ENCODE results near the gene RUNDC3A. TPM values are rescaled to one million over a fixed set of nuclear protein-coding genes. Genes with fewer than 3 reads are reported as not detected.
A peak's percentile ranks its signal among the peaks of the same experiment; 100 is the strongest.

RUNDC3A gene
- total RNA-seq, 1 donor from 2014 or later, result 0.58 TPM

DNA sequence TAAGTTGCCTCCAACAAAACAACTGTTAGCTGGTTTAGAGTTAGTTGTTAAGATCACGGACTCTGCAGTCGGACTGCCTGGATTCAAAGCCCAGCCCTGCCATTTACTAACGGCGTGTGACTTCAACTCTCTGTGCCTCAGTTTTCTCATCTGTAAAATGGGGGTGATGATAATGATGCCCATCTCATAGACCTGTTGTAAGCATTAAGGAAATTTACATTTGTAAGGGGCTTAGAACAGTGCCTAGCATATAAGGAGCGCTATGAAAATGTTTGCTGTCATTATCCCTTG lies 41.3 kb upstream of the RUNDC3A start:
- H3K27me3 Mint-ChIP-seq (ENCODE audit: insufficient read depth, low read depth), result peaks cover 16% of the 10 kb centered on the region
- H3K4me1 Mint-ChIP-seq, result peaks cover 9% of the 10 kb centered on the region
- no peaks in the 10 kb centered on the region for H3F3A ChIP-seq (ENCODE audit: low read depth)
- H3K36me3 Mint-ChIP-seq, result no peaks in the 10 kb centered on the region
- no peaks in the 10 kb centered on the region for H3K36me3 ChIP-seq
- H3K27me3 ChIP-seq, result no peaks in the 10 kb centered on the region
- H2AFZ ChIP-seq (replicated peaks), result no peak overlapping the region
- DNase-seq (ENCODE audit: low spot score), result no peak
- H3K79me2 ChIP-seq (ENCODE audit: low read depth), result no peaks in the 10 kb centered on the region
- H3K9ac ChIP-seq, result no peak overlapping the region
- H3K9me3 ChIP-seq (ENCODE audit: low read depth), result no peaks in the 10 kb centered on the region
- H3K9me3 Mint-ChIP-seq, result no peaks in the 10 kb centered on the region
- no peak overlapping the region for H3K4me2 ChIP-seq
- peaks cover 7% of the 10 kb centered on the region for H3K4me1 ChIP-seq
- H3K27ac ChIP-seq, result no peak overlapping the region
- TF ChIP-seq EZH2phosphoT487 (IDR thresholded peaks at IDR 0.05) (no peak), EZH2 (IDR thresholded peaks at IDR 0.05) (no peak)
- TF ChIP-seq, protein P1, sequence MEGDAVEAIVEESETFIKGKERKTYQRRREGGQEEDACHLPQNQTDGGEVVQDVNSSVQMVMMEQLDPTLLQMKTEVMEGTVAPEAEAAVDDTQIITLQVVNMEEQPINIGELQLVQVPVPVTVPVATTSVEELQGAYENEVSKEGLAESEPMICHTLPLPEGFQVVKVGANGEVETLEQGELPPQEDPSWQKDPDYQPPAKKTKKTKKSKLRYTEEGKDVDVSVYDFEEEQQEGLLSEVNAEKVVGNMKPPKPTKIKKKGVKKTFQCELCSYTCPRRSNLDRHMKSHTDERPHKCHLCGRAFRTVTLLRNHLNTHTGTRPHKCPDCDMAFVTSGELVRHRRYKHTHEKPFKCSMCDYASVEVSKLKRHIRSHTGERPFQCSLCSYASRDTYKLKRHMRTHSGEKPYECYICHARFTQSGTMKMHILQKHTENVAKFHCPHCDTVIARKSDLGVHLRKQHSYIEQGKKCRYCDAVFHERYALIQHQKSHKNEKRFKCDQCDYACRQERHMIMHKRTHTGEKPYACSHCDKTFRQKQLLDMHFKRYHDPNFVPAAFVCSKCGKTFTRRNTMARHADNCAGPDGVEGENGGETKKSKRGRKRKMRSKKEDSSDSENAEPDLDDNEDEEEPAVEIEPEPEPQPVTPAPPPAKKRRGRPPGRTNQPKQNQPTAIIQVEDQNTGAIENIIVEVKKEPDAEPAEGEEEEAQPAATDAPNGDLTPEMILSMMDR (IDR thresholded peaks at IDR 0.05), result no peak
- no peak overlapping the region for H3K4me3 Mint-ChIP-seq
- H3K27ac Mint-ChIP-seq, result no peak overlapping the region
- H3K4me3 ChIP-seq, result no peak overlapping the region
- H4K20me1 ChIP-seq (ENCODE audit: low read depth), result no peaks in the 10 kb centered on the region

DNA sequence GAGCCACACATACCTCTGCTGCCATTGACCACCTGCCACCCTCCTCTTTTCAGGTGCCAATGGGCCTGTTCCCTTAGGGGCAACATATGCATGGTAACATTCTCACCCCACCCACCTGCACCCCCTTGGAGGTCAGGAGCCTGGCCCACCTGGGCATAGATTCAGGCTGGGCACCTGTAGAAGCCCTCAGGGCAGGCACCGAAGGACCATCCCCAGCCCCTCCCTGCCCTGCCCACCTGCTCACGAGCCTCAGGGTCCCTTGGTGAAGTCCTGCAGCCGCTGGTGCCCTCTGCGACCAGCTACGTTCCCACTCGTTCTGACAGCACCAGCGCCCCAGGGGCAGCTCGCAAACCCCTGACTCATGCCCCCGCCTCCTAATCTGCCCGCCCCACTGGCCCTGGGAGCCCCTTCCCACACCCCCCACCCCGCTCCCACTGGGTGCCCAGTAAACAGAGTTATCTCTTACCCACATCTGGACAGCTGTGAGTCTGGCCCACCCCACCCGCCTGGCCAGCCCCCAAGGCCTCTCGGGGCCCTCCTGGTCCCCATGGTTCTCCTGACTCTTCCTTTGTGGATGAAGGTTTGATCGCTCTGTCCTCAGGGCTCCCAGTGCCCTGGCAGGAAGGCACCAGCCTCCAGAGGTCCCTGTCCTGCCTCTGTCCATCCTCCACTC lies 40.4 kb upstream of the RUNDC3A start, which contains the start of gene SLC4A1:
Gene SLC4A1, minus strand, starts transcription at position 318 of the 673 bp plus-strand sequence. CDS start 5,269 bp downstream, outside the sequence.
- no peak for DNase-seq (ENCODE audit: low spot score)
- H3K36me3 ChIP-seq, result no peaks in the 10 kb centered on the region
- peaks cover 13% of the 10 kb centered on the region for H3K27me3 Mint-ChIP-seq (ENCODE audit: insufficient read depth, low read depth)
- H3K27ac Mint-ChIP-seq, result peak within 1 kb of the TSS; percentile 72
- H3K4me2 ChIP-seq, result peak within 1 kb of the TSS; percentile 13
- no peaks in the 10 kb centered on the region for H3F3A ChIP-seq (ENCODE audit: low read depth)
- no peak within 1 kb of the TSS for H3K27ac ChIP-seq
- no peak for TF ChIP-seq EZH2 (IDR thresholded peaks at IDR 0.05)
- TF ChIP-seq EZH2phosphoT487 (IDR thresholded peaks at IDR 0.05), result no peak
- TF ChIP-seq, protein P1 (IDR thresholded peaks at IDR 0.05), result no peak
- H3K4me3 ChIP-seq, result no peak within 1 kb of the TSS
- H4K20me1 ChIP-seq (ENCODE audit: low read depth), result no peaks in the 10 kb centered on the region
- no peak within 1 kb of the TSS for H3K9ac ChIP-seq
- H2AFZ ChIP-seq (replicated peaks), result no peak within 1 kb of the TSS
- H3K27me3 ChIP-seq, result no peaks in the 10 kb centered on the region
- H3K9me3 ChIP-seq (ENCODE audit: low read depth), result no peaks in the 10 kb centered on the region
- peaks cover 7% of the 10 kb centered on the region for H3K4me1 ChIP-seq
- no peaks in the 10 kb centered on the region for H3K36me3 Mint-ChIP-seq
- peak within 1 kb of the TSS; percentile 5 for H3K4me3 Mint-ChIP-seq
- H3K9me3 Mint-ChIP-seq, result no peaks in the 10 kb centered on the region
- peaks cover 9% of the 10 kb centered on the region for H3K4me1 Mint-ChIP-seq
- H3K79me2 ChIP-seq (ENCODE audit: low read depth), result no peaks in the 10 kb centered on the region

DNA sequence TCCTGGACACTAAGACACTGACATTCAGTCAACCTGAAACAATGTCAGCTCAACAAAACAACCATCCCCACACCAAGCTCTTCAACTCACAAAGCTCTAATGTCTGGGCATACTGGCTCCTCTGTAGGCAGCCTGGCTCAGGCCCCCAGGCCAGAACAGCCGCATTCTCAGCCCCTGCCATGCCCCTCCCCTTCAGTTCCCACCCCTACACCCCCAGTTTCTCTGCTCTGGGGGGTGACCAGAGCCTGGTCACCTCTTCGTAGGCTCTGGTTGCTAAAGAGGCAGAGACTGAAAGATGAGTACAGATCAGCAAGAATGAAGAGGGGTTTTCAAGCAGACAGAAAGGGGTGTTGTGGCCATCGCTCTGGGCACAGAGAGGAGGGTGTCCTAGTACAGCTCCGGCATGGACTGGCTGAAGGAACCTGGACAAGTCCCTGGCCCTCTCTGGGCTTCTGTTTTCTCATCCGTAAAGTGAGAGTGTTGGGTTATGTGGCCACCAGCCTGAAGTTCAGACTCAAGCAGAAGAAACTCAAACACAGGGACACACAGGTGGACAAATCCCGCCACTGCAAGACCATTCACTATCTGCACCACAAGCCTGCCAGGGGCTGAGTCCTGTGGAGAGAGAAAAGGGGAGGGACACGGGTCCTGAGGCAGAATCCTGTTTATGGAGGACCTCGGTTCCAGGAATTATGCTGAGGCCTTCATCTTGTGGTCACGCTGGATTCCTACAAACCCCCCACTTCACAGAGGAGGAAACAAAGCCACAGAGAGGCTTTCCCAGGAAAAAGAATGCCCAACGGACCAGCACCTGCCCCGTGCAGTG lies 39.5 kb upstream of the RUNDC3A start:
- no peak for DNase-seq (ENCODE audit: low spot score)
- no peak overlapping the region for H3K27ac ChIP-seq
- peaks cover 9% of the 10 kb centered on the region for H3K4me1 Mint-ChIP-seq
- no peaks in the 10 kb centered on the region for H3K79me2 ChIP-seq (ENCODE audit: low read depth)
- H3K27ac Mint-ChIP-seq, result peak overlapping the region; percentile 72
- peaks cover 13% of the 10 kb centered on the region for H3K27me3 Mint-ChIP-seq (ENCODE audit: insufficient read depth, low read depth)
- no peaks in the 10 kb centered on the region for H3K36me3 Mint-ChIP-seq
- H3K9me3 ChIP-seq (ENCODE audit: low read depth), result no peaks in the 10 kb centered on the region
- H4K20me1 ChIP-seq (ENCODE audit: low read depth), result no peaks in the 10 kb centered on the region
- no peak for TF ChIP-seq EZH2 (IDR thresholded peaks at IDR 0.05)
- TF ChIP-seq EZH2phosphoT487 (IDR thresholded peaks at IDR 0.05), result no peak
- TF ChIP-seq, protein P1 (IDR thresholded peaks at IDR 0.05), result no peak
- H3K4me1 ChIP-seq, result peaks cover 11% of the 10 kb centered on the region
- H3K9ac ChIP-seq, result no peak overlapping the region
- H3F3A ChIP-seq (ENCODE audit: low read depth), result no peaks in the 10 kb centered on the region
- H3K4me3 ChIP-seq, result no peak overlapping the region
- H2AFZ ChIP-seq (replicated peaks), result no peak overlapping the region
- no peaks in the 10 kb centered on the region for H3K36me3 ChIP-seq
- no peaks in the 10 kb centered on the region for H3K9me3 Mint-ChIP-seq
- H3K4me3 Mint-ChIP-seq, result peak overlapping the region; percentile 5
- H3K4me2 ChIP-seq, result peak overlapping the region; percentile 13
- H3K27me3 ChIP-seq, result no peaks in the 10 kb centered on the region
